Lung (tissue), 12 donors: ENCODE results near the gene TMEM266. TPM values are rescaled to one million over a fixed set of nuclear protein-coding genes. Genes with fewer than 3 reads are reported as not detected.

ENCODE experiments used
- ATAC-seq: fragments of 200-7000 bp; cut with Tn5 transposase; one replicate; pipeline ENCODE4 v1.9.1; 2020; ENCODE audit warnings: moderate number of reproducible peaks; ENCODE audit not compliant: insufficient read depth, low FRiP score
- DNase-seq, 3 donors: peaks; one replicate each; pipeline ENCODE4 v3.0.0-alpha.2; 2013 to 2017
- H3K27ac ChIP-seq, 2 donors: one replicate each; pipeline ENCODE4 v1.5.1; 2013; ENCODE audit warnings: mild to moderate bottlenecking in 2 of 2, moderate library complexity in 2 of 2, control low read depth in 1 of 2, inconsistent platforms in 1 of 2, low read depth in 1 of 2, low read length in 1 of 2
- H3K27me3 ChIP-seq, 3 donors: one replicate each; pipeline ENCODE4 v1.5.1; 2013; ENCODE audit warnings: low read length in 2 of 3; ENCODE audit not compliant: control insufficient read depth in 3 of 3, insufficient read depth in 3 of 3
- H3K36me3 ChIP-seq, 4 donors: one replicate each; pipeline ENCODE4 v1.5.1; 2013; ENCODE audit warnings: low read length in 4 of 4, mild to moderate bottlenecking in 1 of 4, moderate library complexity in 1 of 4; ENCODE audit not compliant: control insufficient read depth in 4 of 4, insufficient read depth in 4 of 4
- H3K4me1 ChIP-seq, 5 donors: one replicate each; pipeline ENCODE4 v1.5.1; 2013; ENCODE audit warnings: low read length in 5 of 5, mild to moderate bottlenecking in 2 of 5, moderate library complexity in 1 of 5; ENCODE audit not compliant: control insufficient read depth in 5 of 5, insufficient read depth in 5 of 5
- H3K4me3 ChIP-seq: one replicate; pipeline ENCODE4 v1.5.1; 2013; ENCODE audit warnings: mild to moderate bottlenecking, control low read depth, moderate library complexity
- H3K9ac ChIP-seq, 2 donors: one replicate each; pipeline ENCODE4 v1.5.1; 2013; ENCODE audit warnings: low read length in 2 of 2, control low read depth in 1 of 2; ENCODE audit not compliant: insufficient read depth in 1 of 2
- H3K9me3 ChIP-seq, 4 donors: one replicate each; pipeline ENCODE4 v1.5.1; 2013; ENCODE audit warnings: low read length in 3 of 4, mild to moderate bottlenecking in 1 of 4, moderate library complexity in 1 of 4; ENCODE audit not compliant: control insufficient read depth in 4 of 4, insufficient read depth in 3 of 4
- WGBS, 2 donors: extraction: QIAGEN DNeasy Blood & Tissue Kit; methylation state at CpG; one replicate each; pipeline ENCODE4 v1.1.7; 2013; 5-methylcytosine and 5-hydroxymethylcytosine counted together
- polyA plus RNA-seq, 2 donors: library from polyadenylated mRNA; stranded (reverse); fragments of 200-250 nt; gene quantifications; one replicate each; pipeline ENCODE4 v1.2.1, GENCODE V29; 2013
- total RNA-seq, 2 donors: library from RNA; depleted of rRNA in 1 of 2; stranded (reverse); fragments of >200 nt in 1 of 2; gene quantifications; one replicate each; pipeline ENCODE4 v1.2.1, GENCODE V29; 2014 to 2021
- TF ChIP-seq, protein P1 (sequence below): IDR thresholded peaks from 2 replicates; pipeline ENCODE4 v1.5.1; 2012; ENCODE audit warnings: mild to moderate bottlenecking; ENCODE audit errors: control extremely low read depth, extremely low read depth
- donor health status: control.
- donor health status: control.
- donor health status: Bipolar disorder and iron deficiency.
- donor health status: healthy.
- donor health status: DM: yes; HTN: yes; CAD: no.

Gene TMEM266
- total and polyA plus RNA-seq, 4 donors, result 1.1 to 4.4 (median 1.5) TPM

DNA sequence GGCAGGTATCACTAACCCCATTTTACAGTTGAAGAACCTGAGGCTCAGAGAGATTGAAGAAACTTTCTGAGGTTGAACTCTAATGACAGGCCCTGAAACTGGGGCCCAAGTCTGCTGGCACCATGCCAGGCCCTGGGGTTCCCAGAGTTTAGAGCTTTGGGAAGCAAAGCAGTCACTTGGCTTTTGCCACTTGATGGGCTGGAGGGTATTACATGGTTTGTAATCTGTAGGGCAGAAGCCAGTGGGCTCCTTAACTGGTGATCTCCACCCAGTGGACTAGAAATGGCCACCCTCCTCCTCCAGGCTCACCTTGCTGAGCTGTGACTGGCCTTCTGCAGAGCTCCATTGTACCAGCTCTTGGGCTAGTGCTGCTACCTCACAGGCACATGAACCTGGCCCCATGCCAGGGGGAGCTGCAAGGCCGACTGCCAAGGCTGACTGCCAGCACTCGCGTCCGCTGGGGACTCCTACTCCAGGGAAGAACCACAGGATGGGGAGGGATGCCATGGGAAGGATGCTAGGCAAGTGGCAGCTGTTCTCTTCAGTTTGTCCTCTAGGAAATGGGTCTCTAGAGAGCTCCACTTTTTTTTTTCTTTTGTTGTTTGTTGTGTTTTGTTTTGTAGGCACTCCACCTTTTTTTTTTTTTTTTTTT, 146.7 kb downstream of the TMEM266 start:
- H3K36me3 ChIP-seq, result peaks cover 3 to 29% (median 6%) of the 10 kb centered on the region in 4 donors
- H3K9me3 ChIP-seq, result no peaks in the 10 kb centered on the region
- TF ChIP-seq, protein P1, sequence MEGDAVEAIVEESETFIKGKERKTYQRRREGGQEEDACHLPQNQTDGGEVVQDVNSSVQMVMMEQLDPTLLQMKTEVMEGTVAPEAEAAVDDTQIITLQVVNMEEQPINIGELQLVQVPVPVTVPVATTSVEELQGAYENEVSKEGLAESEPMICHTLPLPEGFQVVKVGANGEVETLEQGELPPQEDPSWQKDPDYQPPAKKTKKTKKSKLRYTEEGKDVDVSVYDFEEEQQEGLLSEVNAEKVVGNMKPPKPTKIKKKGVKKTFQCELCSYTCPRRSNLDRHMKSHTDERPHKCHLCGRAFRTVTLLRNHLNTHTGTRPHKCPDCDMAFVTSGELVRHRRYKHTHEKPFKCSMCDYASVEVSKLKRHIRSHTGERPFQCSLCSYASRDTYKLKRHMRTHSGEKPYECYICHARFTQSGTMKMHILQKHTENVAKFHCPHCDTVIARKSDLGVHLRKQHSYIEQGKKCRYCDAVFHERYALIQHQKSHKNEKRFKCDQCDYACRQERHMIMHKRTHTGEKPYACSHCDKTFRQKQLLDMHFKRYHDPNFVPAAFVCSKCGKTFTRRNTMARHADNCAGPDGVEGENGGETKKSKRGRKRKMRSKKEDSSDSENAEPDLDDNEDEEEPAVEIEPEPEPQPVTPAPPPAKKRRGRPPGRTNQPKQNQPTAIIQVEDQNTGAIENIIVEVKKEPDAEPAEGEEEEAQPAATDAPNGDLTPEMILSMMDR, result no peak
- DNase-seq (peak; percentile 64 to 83 (median 81)), ATAC-seq (no peak)
- H3K27me3 ChIP-seq, result no peaks in the 10 kb centered on the region
- peaks cover 0 to 7% (median 0%) of the 10 kb centered on the region in 5 donors for H3K4me1 ChIP-seq
- no peak overlapping the region for H3K4me3 ChIP-seq
- H3K9ac ChIP-seq, result no peak overlapping the region
- WGBS, 2 donors, result 35 to 58% methylated on average over 4 of the region's 4 CpGs
- no peak overlapping the region for H3K27ac ChIP-seq

DNA sequence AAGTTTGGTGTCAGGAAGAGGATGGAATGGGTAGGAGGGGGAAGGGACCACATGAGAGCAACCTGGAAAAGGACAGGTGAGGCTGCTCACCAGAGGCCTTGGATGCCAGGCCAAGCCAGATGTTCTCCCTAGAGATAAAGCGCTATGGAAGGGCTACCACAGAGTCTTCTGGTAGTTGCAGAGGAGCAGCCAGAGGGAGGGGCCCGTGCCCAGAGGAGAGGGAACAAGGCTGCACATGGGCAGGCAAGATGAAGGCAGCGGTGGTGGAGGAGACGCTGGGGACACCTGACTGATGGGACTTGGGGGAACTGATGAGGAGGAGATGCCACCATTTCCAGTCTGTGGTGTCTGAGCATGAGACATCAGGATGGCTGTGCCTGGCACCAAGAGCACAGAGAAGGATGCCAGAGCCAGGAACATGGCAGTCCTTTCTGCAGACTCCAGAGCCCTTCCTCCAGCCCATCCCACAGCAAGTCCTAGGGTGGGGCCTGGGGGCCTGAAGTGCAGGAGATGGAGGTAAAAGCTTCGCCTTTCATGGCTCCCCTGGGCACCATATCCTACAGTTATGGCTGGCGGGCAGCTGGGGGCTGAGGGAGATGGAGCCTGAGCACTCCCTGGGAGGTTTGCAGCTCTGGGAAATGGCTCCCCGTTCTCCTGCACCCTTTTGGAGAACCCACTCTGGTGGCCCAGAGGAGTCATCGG, 148.4 kb downstream of the TMEM266 start:
- WGBS, 2 donors, result 97 to 98% methylated on average over 8 of the region's 8 CpGs
- peaks cover 0 to 37% (median 11%) of the 10 kb centered on the region in 4 donors for H3K36me3 ChIP-seq

DNA sequence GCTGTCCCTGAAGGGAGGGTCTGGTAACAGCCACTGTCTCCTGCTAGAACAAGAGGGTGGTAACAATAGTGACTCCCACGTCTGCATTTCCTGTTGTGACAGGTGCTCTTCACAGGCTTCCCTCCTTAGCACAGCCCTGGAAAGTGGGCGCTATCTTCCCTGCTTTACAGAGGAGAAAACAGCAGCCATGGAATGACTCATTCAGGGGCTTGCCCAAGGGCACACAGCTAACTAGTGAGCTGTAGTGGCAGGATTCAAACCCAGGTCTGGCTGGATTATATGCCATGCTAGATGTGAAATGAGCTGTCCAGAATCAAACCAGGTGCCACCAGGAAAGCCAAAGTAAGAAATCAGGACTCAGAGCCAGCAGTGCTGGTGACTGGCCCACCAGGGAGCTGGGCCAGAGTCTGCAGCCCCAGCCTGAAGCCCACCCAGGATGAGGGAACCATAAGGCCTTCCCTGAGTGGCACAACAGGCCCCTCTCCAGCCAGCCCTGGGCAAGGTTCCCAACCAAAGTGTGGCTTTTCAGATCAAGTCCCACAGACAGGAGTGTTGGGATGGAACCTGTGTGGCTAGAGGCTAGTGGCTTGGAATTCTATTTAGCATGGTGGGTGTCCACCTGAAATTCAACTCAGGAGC, 149.1 kb downstream of the TMEM266 start:
- H3K4me3 ChIP-seq, result no peak overlapping the region
- 77 to 82% methylated on average over 2 of the region's 2 CpGs for WGBS, 2 donors
- ATAC-seq, result no peak
- no peaks in the 10 kb centered on the region for H3K27me3 ChIP-seq
- TF ChIP-seq, protein P1, result no peak
- H3K4me1 ChIP-seq, result peaks cover 0 to 7% (median 0%) of the 10 kb centered on the region in 5 donors
- DNase-seq, result no peak
- peaks cover 3 to 38% (median 13%) of the 10 kb centered on the region in 4 donors for H3K36me3 ChIP-seq
- H3K9me3 ChIP-seq, result no peaks in the 10 kb centered on the region
- H3K9ac ChIP-seq, result no peak overlapping the region
- no peak overlapping the region for H3K27ac ChIP-seq

More for the DNA sequence above, 148.4 kb downstream of the TMEM266 start:
- peaks cover 0 to 7% (median 0%) of the 10 kb centered on the region in 5 donors for H3K4me1 ChIP-seq
- ATAC-seq (no peak), DNase-seq (no peak)
- TF ChIP-seq, protein P1, result no peak
- H3K27ac ChIP-seq, result no peak overlapping the region
- H3K27me3 ChIP-seq, result no peaks in the 10 kb centered on the region
- no peak overlapping the region for H3K4me3 ChIP-seq
- H3K9me3 ChIP-seq, result no peaks in the 10 kb centered on the region
- H3K9ac ChIP-seq, result no peak overlapping the region
